ENCODE data around the gene B3GNT3.
A peak's percentile ranks its signal among the peaks of the same experiment; 100 is the strongest.

Gene B3GNT3

GRCh38 chr19:17794731-17795494, at the start of gene B3GNT3:
TSS of gene B3GNT3 (plus strand) at chr19:17795138. CDS start at chr19:17807808, 12,670 bp downstream.
- DNase-seq: no peak

GRCh38 chr19:17747205-17748098, 47.5 kb upstream of the B3GNT3 start:
- peak; percentile 58 for DNase-seq

- DNase-seq: no peak
These were observed 45.9 kb upstream of the B3GNT3 start for GRCh38 chr19:17748884-17749638.

GRCh38 chr19:17749912-17750317, 45.0 kb upstream of the B3GNT3 start:
- DNase-seq: no peak

- DNase-seq: no peak
These were observed 43.6 kb upstream of the B3GNT3 start, which contains the start of gene FCHO1 for GRCh38 chr19:17751103-17751911. TSS of gene FCHO1 (plus strand) at chr19:17751477. CDS start at chr19:17755165, 3,688 bp downstream.

GRCh38 chr19:17751912-17752273, 43.0 kb upstream of the B3GNT3 start:
- no peak for DNase-seq

- DNase-seq: no peak
These were observed 41.9 kb upstream of the B3GNT3 start for GRCh38 chr19:17752865-17753639.

GRCh38 chr19:17753976-17754375, 41.0 kb upstream of the B3GNT3 start:
- DNase-seq: no peak

GRCh38 chr19:17754634-17755442, 40.1 kb upstream of the B3GNT3 start:
- DNase-seq: no peak

GRCh38 chr19:17755443-17755890, 39.5 kb upstream of the B3GNT3 start:
- DNase-seq: no peak

GRCh38 chr19:17755977-17756670, 38.8 kb upstream of the B3GNT3 start:
- DNase-seq: no peak

- DNase-seq: no peak
These were observed 37.8 kb upstream of the B3GNT3 start for GRCh38 chr19:17757125-17757524.

- no peak for DNase-seq
These were observed 36.4 kb upstream of the B3GNT3 start for GRCh38 chr19:17758515-17758914.

GRCh38 chr19:17761148-17761547, 33.8 kb upstream of the B3GNT3 start:
- DNase-seq: no peak

GRCh38 chr19:17762505-17763229, 32.3 kb upstream of the B3GNT3 start:
- DNase-seq: peak; percentile 1

- DNase-seq: no peak
These were observed 30.6 kb upstream of the B3GNT3 start for GRCh38 chr19:17764348-17764747.

GRCh38 chr19:17765069-17765618, 29.8 kb upstream of the B3GNT3 start:
- DNase-seq: no peak

GRCh38 chr19:17766543-17767131, 28.3 kb upstream of the B3GNT3 start:
- peak; percentile 3 for DNase-seq

Measured in NCI-H526 treated with DMSO at 0.1 percent for 48 hours (cell line).